Tibial nerve (tissue), 4 donors: ENCODE data around the gene CAMKMT. TPM values are rescaled to one million over a fixed set of nuclear protein-coding genes. Genes with fewer than 3 reads are reported as not detected.

Experiments
- DNase-seq, 2 donors: peaks; one replicate each; pipeline ENCODE4 v3.0.0-alpha.2; 2019; ENCODE audit warnings: low spot score in 2 of 2
- H3K27ac ChIP-seq, 4 donors: fragments of 200-600 bp; sonication (generic) in 3 of 4; one replicate each; pipeline ENCODE4 v1.5.1; 2017 to 2019; ENCODE audit warnings: mild to moderate bottlenecking in 1 of 4
- H3K27me3 ChIP-seq, 2 donors: fragments of 200-600 bp; sonication (generic) in 1 of 2; one replicate each; pipeline versions ENCODE4 v1.5.1 to v1.6.0; 2017 to 2019
- H3K36me3 ChIP-seq, 3 donors: fragments of 200-600 bp; sonication (generic); one replicate each; pipeline ENCODE4 v1.5.1; 2018 to 2019
- H3K4me1 ChIP-seq, 4 donors: fragments of 200-600 bp; sonication (generic) in 3 of 4; one replicate each; pipeline ENCODE4 v1.5.1; 2017 to 2019
- H3K4me3 ChIP-seq, 4 donors: fragments of 200-600 bp; sonication (generic) in 3 of 4; one replicate each; pipeline ENCODE4 v1.5.1; 2017 to 2019; ENCODE audit warnings: mild to moderate bottlenecking in 1 of 4, moderate library complexity in 1 of 4
- H3K9me3 ChIP-seq, 4 donors: fragments of 200-600 bp; sonication (generic) in 3 of 4; one replicate each; pipeline ENCODE4 v1.5.1; 2017 to 2019
- EP300 ChIP-seq, 2 donors: sonication (generic); formaldehyde crosslinking; IDR thresholded peaks; one replicate each; pipeline ENCODE4 v1.6.1; 2017; ENCODE audit warnings: antibody characterized with exemption in 2 of 2, mild to moderate bottlenecking in 1 of 2
- POLR2A ChIP-seq, 2 donors: fragments of 450-650 bp; IDR thresholded peaks; one replicate each; pipeline ENCODE4 v1.6.1; 2017; ENCODE audit warnings: antibody characterized with exemption in 2 of 2, mild to moderate bottlenecking in 2 of 2, moderate library complexity in 2 of 2
- WGBS, 2 donors: methylation state at CpG; one replicate each; pipeline ENCODE4 v1.1.5; 2018; 5-methylcytosine and 5-hydroxymethylcytosine counted together
- total RNA-seq, 4 donors: library from RNA; depleted of rRNA; stranded (reverse); fragments of >200 nt; gene quantifications; one replicate each; pipeline ENCODE4 v1.1.0, GENCODE V29; 2016
- TF ChIP-seq, protein P1 (sequence below), 5 experiments: fragments of 200-600 bp in 3 of 5; fragments of 450-650 bp in 2 of 5; sonication (generic) in 3 of 5; IDR thresholded peaks; one replicate each; pipeline ENCODE4 v1.5.1; 2016 to 2019; ENCODE audit warnings: antibody characterized with exemption in 5 of 5, mild to moderate bottlenecking in 3 of 5, moderate library complexity in 2 of 5

Gene CAMKMT
- total RNA-seq, 4 donors from 2014 or later: 8.4 to 14.1 (median 9.7) TPM

DNA sequence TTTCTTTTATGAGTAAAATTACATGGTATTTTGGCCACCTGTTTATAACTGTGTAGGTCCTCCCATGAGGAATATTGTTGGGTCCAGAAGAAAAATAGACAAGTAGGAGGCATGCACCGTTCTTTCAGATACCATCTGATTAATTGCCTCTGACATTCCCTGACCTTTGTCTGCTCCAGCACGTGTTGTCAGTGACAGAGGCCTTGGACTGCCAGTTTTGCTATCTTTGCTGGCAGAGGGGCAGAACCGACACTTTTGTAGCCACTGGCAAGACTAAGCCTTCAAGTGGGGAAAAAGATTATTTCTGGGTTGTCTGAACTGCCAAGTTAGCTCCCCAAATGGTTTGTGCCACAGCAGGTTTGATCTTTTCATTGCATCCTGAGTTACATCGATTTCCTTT is 276.9 kb downstream of the CAMKMT start:
- WGBS, 2 donors: 45 to 53% methylated on average over 4 of the region's 4 CpGs
- no peaks in the 10 kb centered on the region for H3K36me3 ChIP-seq
- H3K9me3 ChIP-seq: peaks cover 0 to 7% (median 0%) of the 10 kb centered on the region in 4 donors
- TF ChIP-seq EP300 (IDR thresholded peaks at IDR 0.05) (no peak), POLR2A (IDR thresholded peaks at IDR 0.05) (no peak)
- TF ChIP-seq, protein P1, sequence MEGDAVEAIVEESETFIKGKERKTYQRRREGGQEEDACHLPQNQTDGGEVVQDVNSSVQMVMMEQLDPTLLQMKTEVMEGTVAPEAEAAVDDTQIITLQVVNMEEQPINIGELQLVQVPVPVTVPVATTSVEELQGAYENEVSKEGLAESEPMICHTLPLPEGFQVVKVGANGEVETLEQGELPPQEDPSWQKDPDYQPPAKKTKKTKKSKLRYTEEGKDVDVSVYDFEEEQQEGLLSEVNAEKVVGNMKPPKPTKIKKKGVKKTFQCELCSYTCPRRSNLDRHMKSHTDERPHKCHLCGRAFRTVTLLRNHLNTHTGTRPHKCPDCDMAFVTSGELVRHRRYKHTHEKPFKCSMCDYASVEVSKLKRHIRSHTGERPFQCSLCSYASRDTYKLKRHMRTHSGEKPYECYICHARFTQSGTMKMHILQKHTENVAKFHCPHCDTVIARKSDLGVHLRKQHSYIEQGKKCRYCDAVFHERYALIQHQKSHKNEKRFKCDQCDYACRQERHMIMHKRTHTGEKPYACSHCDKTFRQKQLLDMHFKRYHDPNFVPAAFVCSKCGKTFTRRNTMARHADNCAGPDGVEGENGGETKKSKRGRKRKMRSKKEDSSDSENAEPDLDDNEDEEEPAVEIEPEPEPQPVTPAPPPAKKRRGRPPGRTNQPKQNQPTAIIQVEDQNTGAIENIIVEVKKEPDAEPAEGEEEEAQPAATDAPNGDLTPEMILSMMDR (IDR thresholded peaks at IDR 0.05): no peak
- no peaks in the 10 kb centered on the region for H3K27me3 ChIP-seq
- DNase-seq: no peak
- H3K4me1 ChIP-seq: no peaks in the 10 kb centered on the region
- no peak overlapping the region for H3K4me3 ChIP-seq
- H3K27ac ChIP-seq: no peak overlapping the region

DNA sequence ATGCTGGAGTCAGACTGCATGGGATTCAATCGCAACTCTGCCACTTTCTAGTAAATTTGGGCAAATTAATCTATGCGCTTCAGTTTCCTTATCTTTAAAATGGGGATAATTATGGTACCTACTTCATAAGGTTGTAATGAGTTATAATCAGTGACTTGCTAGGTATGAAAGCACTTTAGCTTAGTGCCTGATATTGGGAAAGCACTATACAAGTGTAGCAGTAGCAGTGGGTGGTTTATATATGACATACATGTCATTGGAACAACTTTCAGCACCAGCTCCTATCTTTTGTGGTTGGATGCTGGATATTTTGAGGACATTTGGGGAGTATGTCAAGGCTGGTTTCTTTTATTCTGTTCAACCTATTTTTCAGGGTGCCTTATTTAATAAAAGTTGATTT is 277.7 kb downstream of the CAMKMT start:
- Histone ChIP-seq H3K4me1 (no peaks in the 10 kb centered on the region), H3K9me3 (peaks cover 0 to 7% (median 0%) of the 10 kb centered on the region in 4 donors), H3K36me3 (no peaks in the 10 kb centered on the region), H3K27me3 (no peaks in the 10 kb centered on the region), H3K27ac (no peak overlapping the region), H3K4me3 (no peak overlapping the region)
- DNase-seq: no peak
- WGBS, 2 donors: 100% methylated on average over 2 of the region's 2 CpGs
- TF ChIP-seq, protein P1 (IDR thresholded peaks at IDR 0.05): no peak
- TF ChIP-seq POLR2A (IDR thresholded peaks at IDR 0.05): no peak
- TF ChIP-seq EP300 (IDR thresholded peaks at IDR 0.05): no peak

DNA sequence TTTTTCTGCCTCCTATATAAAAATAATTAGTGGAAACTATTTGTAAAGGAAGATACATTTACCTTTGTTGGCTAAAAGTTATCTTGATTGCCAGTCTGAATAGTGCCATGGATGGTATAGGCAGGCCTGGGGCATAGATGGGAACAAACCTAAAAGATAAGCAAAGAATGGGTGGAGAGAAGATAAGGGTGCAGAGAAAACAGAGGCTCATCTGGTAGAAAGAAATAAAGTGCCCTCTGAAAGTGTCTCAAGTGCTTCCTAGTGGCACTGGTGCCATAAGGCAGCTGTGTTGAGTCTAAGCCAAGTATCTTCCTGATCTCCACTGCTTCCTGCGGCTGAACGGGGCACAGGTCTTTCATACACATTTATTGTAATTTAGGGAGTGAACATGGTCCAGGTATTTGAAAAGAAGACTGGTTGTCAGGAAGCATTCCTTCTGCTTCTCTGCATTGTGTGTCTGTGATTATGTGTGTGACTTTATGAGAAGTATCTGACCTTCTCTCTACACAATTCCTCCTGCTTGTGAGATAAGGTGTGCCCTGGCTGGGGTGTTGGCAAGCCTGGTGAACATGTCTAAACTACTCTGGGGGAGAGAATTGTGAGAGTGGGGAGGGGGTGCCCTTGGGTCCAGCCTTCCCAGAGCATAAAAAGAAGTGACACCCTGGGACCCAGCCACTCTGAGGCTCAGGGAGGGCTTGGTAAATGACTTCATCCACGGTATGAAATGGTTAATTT is 280.5 kb downstream of the CAMKMT start:
- H3K27ac ChIP-seq: no peak overlapping the region
- no peak overlapping the region for H3K4me3 ChIP-seq
- no peaks in the 10 kb centered on the region for H3K27me3 ChIP-seq
- H3K4me1 ChIP-seq: no peaks in the 10 kb centered on the region
- no peak for TF ChIP-seq EP300 (IDR thresholded peaks at IDR 0.05)
- TF ChIP-seq, protein P1 (IDR thresholded peaks at IDR 0.05): no peak
- no peak for TF ChIP-seq POLR2A (IDR thresholded peaks at IDR 0.05)
- no peaks in the 10 kb centered on the region for H3K9me3 ChIP-seq
- 59 to 70% methylated on average over 3 of the region's 3 CpGs for WGBS, 2 donors
- DNase-seq: no peak
- no peaks in the 10 kb centered on the region for H3K36me3 ChIP-seq

DNA sequence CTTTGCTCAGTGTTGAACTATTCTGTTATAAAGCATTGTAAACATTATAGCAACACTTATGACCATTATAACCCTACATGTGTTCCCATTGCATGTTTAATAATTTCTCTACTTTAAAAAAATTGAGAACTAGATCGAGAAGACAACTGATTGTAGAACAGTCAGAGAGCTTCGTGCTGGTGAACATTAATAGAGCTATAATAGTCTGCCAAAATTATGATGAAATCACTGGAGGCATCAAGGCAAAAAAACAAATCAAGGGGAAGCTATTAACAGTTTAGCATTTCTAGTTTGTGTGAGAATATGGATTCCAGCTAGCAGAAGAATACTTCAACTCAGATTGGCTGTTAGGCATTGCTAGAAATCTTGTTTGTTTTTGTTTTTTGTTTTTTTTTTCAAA is 284.2 kb downstream of the CAMKMT start:
- no peaks in the 10 kb centered on the region for H3K36me3 ChIP-seq
- TF ChIP-seq, protein P1 (IDR thresholded peaks at IDR 0.05): no peak
- no peak for TF ChIP-seq EP300 (IDR thresholded peaks at IDR 0.05)
- no peak for TF ChIP-seq POLR2A (IDR thresholded peaks at IDR 0.05)
- WGBS, 2 donors: 64 to 72% methylated on average over 2 of the region's 2 CpGs
- no peaks in the 10 kb centered on the region for H3K4me1 ChIP-seq
- no peak overlapping the region for H3K4me3 ChIP-seq
- H3K9me3 ChIP-seq: no peaks in the 10 kb centered on the region
- no peak overlapping the region for H3K27ac ChIP-seq
- H3K27me3 ChIP-seq: no peaks in the 10 kb centered on the region
- no peak for DNase-seq

DNA sequence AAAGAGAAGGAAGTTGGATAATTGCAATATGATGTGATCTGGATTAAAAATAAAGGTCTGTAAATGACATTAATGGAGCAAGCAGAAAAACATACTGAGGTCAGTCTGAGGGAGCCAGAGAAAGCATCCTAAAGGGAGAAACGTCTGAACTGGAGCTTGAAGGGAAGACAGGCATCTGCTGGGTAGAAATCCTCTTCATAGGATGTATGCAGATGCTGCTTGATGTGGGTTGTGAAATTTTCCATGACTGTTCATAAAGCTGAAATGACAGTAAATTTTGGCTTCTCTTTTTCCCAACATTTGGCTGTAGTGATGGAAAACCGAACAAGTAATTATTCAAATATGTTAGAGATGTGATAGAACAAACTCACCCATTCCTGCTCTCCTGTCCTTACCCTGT is 287.6 kb downstream of the CAMKMT start:
- Histone ChIP-seq H3K9me3 (no peaks in the 10 kb centered on the region), H3K27me3 (no peaks in the 10 kb centered on the region), H3K4me3 (no peak overlapping the region), H3K27ac (no peak overlapping the region), H3K4me1 (no peaks in the 10 kb centered on the region), H3K36me3 (no peaks in the 10 kb centered on the region)
- TF ChIP-seq, protein P1 (IDR thresholded peaks at IDR 0.05): no peak
- TF ChIP-seq EP300 (IDR thresholded peaks at IDR 0.05) (no peak), POLR2A (IDR thresholded peaks at IDR 0.05) (no peak)
- no peak for DNase-seq
- 54 to 64% methylated on average over 2 of the region's 2 CpGs for WGBS, 2 donors
